HepG2 (cell line): Measurements from ENCODE around the gene SECTM1. TPM values are rescaled to one million over a fixed set of nuclear protein-coding genes. Genes with fewer than 3 reads are reported as not detected.
A peak's percentile ranks its signal among the peaks of the same experiment; 100 is the strongest.

Experiments used
- ATAC-seq: fragments of 200-7000 bp; cut with Tn5 transposase; 3 replicates; pipeline ENCODE4 v1.9.1; 2020; ENCODE audit warnings: mild to moderate bottlenecking, moderate library complexity
- BruUV-seq: library from RNA; stranded (reverse); fragments of 400-500 nt; replicated peaks from 2 replicates; lab custom pipeline; 2021; lab: Mats Ljungman, UMichigan
- CTCF ChIA-PET: fragments of 300-600 bp; formaldehyde crosslinking; extraction: SDS; loops from one replicate; lab custom pipeline; 2021; ENCODE audit warnings: low total read pairs, inconsistent platforms, low intra/inter-chr PET ratio; lab: Yijun Ruan, JAX
- POLR2A ChIA-PET: fragments of 350-600 bp; sonication (Branson Sonifier 250); formaldehyde crosslinking; loops from one replicate; lab custom pipeline; 2020; ENCODE audit warnings: antibody characterized with exemption, inconsistent platforms; lab: Yijun Ruan, JAX
- DNase-seq: peaks from one replicate; pipeline ENCODE4 v3.0.0-alpha.2; 2015; ENCODE audit warnings: low spot score
- FAIRE-seq: peaks from 3 replicates; lab custom pipeline; 2011; peaks lifted over from hg19 to GRCh38; lab: Jason Lieb, UNC
- H2AFZ ChIP-seq: one replicate; pipeline ENCODE4 v1.6.1; 2011; ENCODE audit warnings: low read length, inconsistent platforms
- H3K27ac ChIP-seq: fragments of 300-600 bp; 3 replicates; pipeline ENCODE4 v1.8.0; 2011; ENCODE audit warnings: mixed run types, mild to moderate bottlenecking, mixed read lengths, low read length, inconsistent platforms; ENCODE audit not compliant: insufficient read depth; ENCODE audit errors: extremely low read length
- H3K27me3 ChIP-seq, 2 experiments: fragments of 200-600 bp in 1 of 2; 2 replicates in 1 of 2; 3 replicates in 1 of 2; pipeline versions ENCODE4 v1.6.0 to v1.8.0; 2011; ENCODE audit warnings: low read length in 2 of 2, mild to moderate bottlenecking in 2 of 2, moderate library complexity in 2 of 2, inconsistent platforms in 1 of 2; ENCODE audit not compliant: insufficient read depth in 2 of 2, control insufficient read depth in 1 of 2
- H3K36me3 ChIP-seq, 2 experiments: fragments of 200-600 bp in 1 of 2; replicated peaks in 1 of 2; 2 replicates in 1 of 2; 3 replicates in 1 of 2; pipeline versions ENCODE4 v1.5.1 to v1.8.0; 2011; ENCODE audit warnings: low read length in 2 of 2, inconsistent platforms in 1 of 2; ENCODE audit not compliant: insufficient read depth in 2 of 2, control insufficient read depth in 1 of 2
- H3K4me1 ChIP-seq: 2 replicates; pipeline ENCODE4 v1.5.1; 2012; ENCODE audit warnings: low read length, inconsistent platforms; ENCODE audit not compliant: insufficient read depth
- H3K4me2 ChIP-seq: 2 replicates; pipeline ENCODE4 v1.6.0; 2011; ENCODE audit warnings: low read depth, low read length, inconsistent platforms
- H3K4me3 ChIP-seq, 3 experiments: fragments of 200-600 bp in 1 of 3; sonication (generic), shearing (Covaris generic) in 1 of 3; replicated peaks in 1 of 3; 2 replicates each; pipeline ENCODE4 v1.5.1; 2011 to 2016; ENCODE audit warnings: low read length in 3 of 3, inconsistent platforms in 2 of 3, low read depth in 2 of 3, mild to moderate bottlenecking in 2 of 3, control low read depth in 1 of 3, mixed read lengths in 1 of 3; ENCODE audit not compliant: insufficient read depth in 1 of 3
- H3K79me2 ChIP-seq: one replicate; pipeline ENCODE4 v1.6.1; 2011; ENCODE audit warnings: low read length, inconsistent platforms; ENCODE audit not compliant: insufficient read depth
- H3K9ac ChIP-seq: 2 replicates; pipeline ENCODE4 v1.6.0; 2011; ENCODE audit warnings: mild to moderate bottlenecking, low read depth, low read length, inconsistent platforms; ENCODE audit not compliant: insufficient read depth
- H3K9me3 ChIP-seq: 2 replicates; pipeline ENCODE4 v1.5.1; 2012; ENCODE audit warnings: mild to moderate bottlenecking, low read length
- H4K20me1 ChIP-seq: 2 replicates; pipeline ENCODE4 v1.6.0; 2011; ENCODE audit warnings: inconsistent platforms, mild to moderate bottlenecking, low read length, moderate library complexity; ENCODE audit not compliant: insufficient read depth
- ERF ChIP-seq: IDR thresholded peaks from 2 replicates; pipeline ENCODE4 v1.6.1; 2018; ENCODE audit warnings: missing biosample characterization, missing genetic modification reagents
- MTERF4 ChIP-seq: sonication (generic); formaldehyde crosslinking; IDR thresholded peaks from 2 replicates; pipeline ENCODE4 v1.8.0; 2023; ENCODE audit warnings: mild to moderate bottlenecking, missing genetic modification reagents
- MTF1 ChIP-seq: sonication (generic); formaldehyde crosslinking; IDR thresholded peaks from 2 replicates; pipeline ENCODE4 v1.5.0; 2020; ENCODE audit warnings: missing genetic modification reagents
- MXD3 ChIP-seq: IDR thresholded peaks from 2 replicates; pipeline ENCODE4 v1.6.1; 2016; ENCODE audit warnings: mild to moderate bottlenecking, missing biosample characterization, missing genetic modification reagents
- RNF219 ChIP-seq: sonication (generic); formaldehyde crosslinking; IDR thresholded peaks from 2 replicates; pipeline ENCODE4 v1.5.0; 2020; ENCODE audit warnings: mild to moderate bottlenecking, missing genetic modification reagents
- ZBTB7B ChIP-seq: sonication (generic); formaldehyde crosslinking; IDR thresholded peaks from 2 replicates; pipeline ENCODE4 v1.4.0; 2020; ENCODE audit warnings: missing genetic modification reagents
- ZNF121 ChIP-seq: sonication (generic); formaldehyde crosslinking; IDR thresholded peaks from 2 replicates; pipeline ENCODE4 v1.5.0; 2020; ENCODE audit warnings: mild to moderate bottlenecking, missing genetic modification reagents
- ZNF333 ChIP-seq: sonication (generic); formaldehyde crosslinking; IDR thresholded peaks from 2 replicates; pipeline ENCODE4 v1.4.0; 2020; ENCODE audit warnings: mild to moderate bottlenecking, missing genetic modification reagents, borderline replicate concordance
- ZNF501 ChIP-seq: sonication (generic); formaldehyde crosslinking; IDR thresholded peaks from 2 replicates; pipeline ENCODE4 v1.5.1; 2020; ENCODE audit warnings: mild to moderate bottlenecking, moderate library complexity, missing genetic modification reagents
- ZNF687 ChIP-seq: sonication (generic); formaldehyde crosslinking; IDR thresholded peaks from 2 replicates; pipeline ENCODE4 v1.5.1; 2020; ENCODE audit warnings: mild to moderate bottlenecking, missing genetic modification reagents, moderate library complexity
- ZNF850 ChIP-seq: sonication (generic); formaldehyde crosslinking; conservative IDR thresholded peaks from 2 replicates; pipeline ENCODE4 v1.9.0; 2021; ENCODE audit warnings: mild to moderate bottlenecking, missing genetic modification reagents
- WGBS: methylation state at CpG from one replicate; pipeline ENCODE4 v1.1.6; 2017; ENCODE audit warnings: low lambda C conversion rate; 5-methylcytosine and 5-hydroxymethylcytosine counted together
- in situ Hi-C: cut with HindIII; loops from 2 replicates; pipeline ENCODE4 v1.10.0; 2017; ENCODE audit warnings: low pct_unique_long_range_greater_than_20kb; ENCODE audit not compliant: extremely low pct_ligation_motif_present
- intact Hi-C: fragments of 100-400 bp; cut with micrococcal nuclease; formaldehyde crosslinking; loops from one replicate; pipeline ENCODE4 v1.10.0; 2022; ENCODE audit not compliant: unreplicated experiment
- polyA plus RNA-seq, 8 experiments: library from polyadenylated mRNA; depleted of rRNA in 3 of 8; stranded (reverse) in 7 of 8; unstranded in 1 of 8; fragments of >200 nt; fragmentation: Illumina TruSeq in 4 of 8; extraction: Trizol in 4 of 8; gene quantifications; 2 replicates each; pipeline versions ENCODE4 v1.2.1 to v1.2.3, GENCODE V29; 2011 to 2016; ENCODE audit warnings: low read depth in 4 of 8, missing spikeins in 1 of 8, mixed read lengths in 1 of 8; ENCODE audit not compliant: insufficient read depth in 1 of 8
- total RNA-seq, 5 experiments: library from RNA; depleted of rRNA; stranded (reverse); fragments of >200 nt; fragmentation: Illumina TruSeq; extraction: Trizol; gene quantifications; 2 replicates each; pipeline ENCODE4 v1.2.3, GENCODE V29; 2016; ENCODE audit warnings: low read depth in 1 of 5

The SECTM1 gene
- total and polyA plus RNA-seq, 2 of the 13 experiments (the other 11 are each of a cell fraction or from before 2014, with no cell fraction given): 3.5 to 5.3 TPM

- Histone ChIP-seq H3K4me2 (peak overlapping the region; percentile 58; the same call in 1 of the 2 replicates), H4K20me1 (no peaks in the 10 kb centered on the region), H3K27ac (peak overlapping the region; percentile 28), H3K4me1 (peaks cover 94% of the 10 kb centered on the region), H3K9ac (peak overlapping the region; percentile 44; the same call in 1 of the 2 replicates), H3K4me3 (no peak overlapping the region), H3K36me3 (no peaks in the 10 kb centered on the region), H3K79me2 (peaks cover 17% of the 10 kb centered on the region), H3K9me3 (no peaks in the 10 kb centered on the region), H2AFZ (no peak overlapping the region), H3K27me3 (no peaks in the 10 kb centered on the region)
- no peak for DNase-seq
- intact Hi-C loops: no loop called here
- TF ChIP-seq ZNF333 (CRISPR knock-in tag) (no peak), ZNF501 (CRISPR knock-in tag) (0 out of 2 replicates have a peak, but pooled peaks have one; percentile 9), ZNF687 (peak; percentile 28; the same call in 1 of the 2 replicates), RNF219 (peak; percentile 14; the same call in 1 of the 2 replicates), MTERF4 (0 out of 2 replicates have a peak, but pooled peaks have one; percentile 14), MTF1 (CRISPR knock-in tag) (no peak), MXD3 (CRISPR knock-in tag) (no peak), ERF (CRISPR knock-in tag) (no peak), ZBTB7B (0 out of 2 replicates have a peak, but pooled peaks have one; percentile 10), ZNF850 (CRISPR knock-in tag) (no peak), ZNF121 (CRISPR knock-in tag) (no peak)
- ChIA-PET CTCF (no interaction called here), POLR2A (interaction anchor here (1.0 to 2.2 kb wide), 3 partner anchors 19 to 147 kb away, joined by 3 to 8 read pairs (median 6); no protein-coding TSS in a partner anchor)
- in situ Hi-C loops: no loop called here
- no TSS peak for BruUV-seq
- ATAC-seq: no peak
- FAIRE-seq: no peak
- 74% methylated on average over 9 of the region's 9 CpGs for whole genome bisulfite sequencing
These were observed 14.9 kb upstream of the SECTM1 start for GRCh38 chr17:82348434-82348833.
